D341Med (cell line): ENCODE measurements around the gene ENPP6.

Experiments used
- DNase-seq: peaks from one replicate; pipeline ENCODE4 v3.0.0; 2012; ENCODE audit warnings: low spot score

ENPP6 gene

GRCh38 chr4:184104419-184105101 lies 113.1 kb downstream of the ENPP6 start:
- no peak for DNase-seq

- no peak for DNase-seq
Observed at GRCh38 chr4:184103527-184104264, 114.0 kb downstream of the ENPP6 start.

- DNase-seq, result no peak
Observed at GRCh38 chr4:184102927-184103326, 114.7 kb downstream of the ENPP6 start.

GRCh38 chr4:184102488-184102887 lies 115.2 kb downstream of the ENPP6 start:
- DNase-seq, result no peak

- no peak for DNase-seq
Observed at GRCh38 chr4:184101711-184102110, 116.0 kb downstream of the ENPP6 start.

GRCh38 chr4:184100297-184100885 lies 117.3 kb downstream of the ENPP6 start:
- DNase-seq, result peak; percentile 82

- no peak for DNase-seq
Observed at GRCh38 chr4:184099535-184099966, 118.1 kb downstream of the ENPP6 start.

GRCh38 chr4:184099000-184099399 lies 118.7 kb downstream of the ENPP6 start:
- no peak for DNase-seq

- no peak for DNase-seq
Observed at GRCh38 chr4:184097815-184098214, 119.9 kb downstream of the ENPP6 start.

- no peak for DNase-seq
Observed at GRCh38 chr4:184097241-184097605, 120.5 kb downstream of the ENPP6 start.

- DNase-seq, result no peak
Observed at GRCh38 chr4:184096561-184097240, 121.0 kb downstream of the ENPP6 start.

GRCh38 chr4:184094532-184095159 lies 123.0 kb downstream of the ENPP6 start:
- DNase-seq, result no peak

- DNase-seq, result no peak
Observed at GRCh38 chr4:184091986-184092385, 125.7 kb downstream of the ENPP6 start.

GRCh38 chr4:184090571-184090970 lies 127.1 kb downstream of the ENPP6 start:
- DNase-seq, result no peak

- DNase-seq, result no peak
Observed at GRCh38 chr4:184080674-184081073, 137.0 kb downstream of the ENPP6 start.

GRCh38 chr4:184074677-184075388 lies 142.8 kb downstream of the ENPP6 start:
- DNase-seq, result no peak

- no peak for DNase-seq
Observed at GRCh38 chr4:184067931-184068554, 149.6 kb downstream of the ENPP6 start.

GRCh38 chr4:184066584-184067300 lies 150.9 kb downstream of the ENPP6 start:
- DNase-seq, result no peak

GRCh38 chr4:184064877-184065276 lies 152.8 kb downstream of the ENPP6 start:
- no peak for DNase-seq

GRCh38 chr4:184062769-184063168 lies 154.9 kb downstream of the ENPP6 start:
- DNase-seq, result no peak
